ENCODE measurements around the gene AFMID. TPM values are rescaled to one million over a fixed set of nuclear protein-coding genes. Genes with fewer than 3 reads are reported as not detected.
A peak's percentile ranks its signal among the peaks of the same experiment; 100 is the strongest.

The AFMID gene
- total RNA-seq, 1 experiment from 2014 or later = 30.4 TPM

DNA sequence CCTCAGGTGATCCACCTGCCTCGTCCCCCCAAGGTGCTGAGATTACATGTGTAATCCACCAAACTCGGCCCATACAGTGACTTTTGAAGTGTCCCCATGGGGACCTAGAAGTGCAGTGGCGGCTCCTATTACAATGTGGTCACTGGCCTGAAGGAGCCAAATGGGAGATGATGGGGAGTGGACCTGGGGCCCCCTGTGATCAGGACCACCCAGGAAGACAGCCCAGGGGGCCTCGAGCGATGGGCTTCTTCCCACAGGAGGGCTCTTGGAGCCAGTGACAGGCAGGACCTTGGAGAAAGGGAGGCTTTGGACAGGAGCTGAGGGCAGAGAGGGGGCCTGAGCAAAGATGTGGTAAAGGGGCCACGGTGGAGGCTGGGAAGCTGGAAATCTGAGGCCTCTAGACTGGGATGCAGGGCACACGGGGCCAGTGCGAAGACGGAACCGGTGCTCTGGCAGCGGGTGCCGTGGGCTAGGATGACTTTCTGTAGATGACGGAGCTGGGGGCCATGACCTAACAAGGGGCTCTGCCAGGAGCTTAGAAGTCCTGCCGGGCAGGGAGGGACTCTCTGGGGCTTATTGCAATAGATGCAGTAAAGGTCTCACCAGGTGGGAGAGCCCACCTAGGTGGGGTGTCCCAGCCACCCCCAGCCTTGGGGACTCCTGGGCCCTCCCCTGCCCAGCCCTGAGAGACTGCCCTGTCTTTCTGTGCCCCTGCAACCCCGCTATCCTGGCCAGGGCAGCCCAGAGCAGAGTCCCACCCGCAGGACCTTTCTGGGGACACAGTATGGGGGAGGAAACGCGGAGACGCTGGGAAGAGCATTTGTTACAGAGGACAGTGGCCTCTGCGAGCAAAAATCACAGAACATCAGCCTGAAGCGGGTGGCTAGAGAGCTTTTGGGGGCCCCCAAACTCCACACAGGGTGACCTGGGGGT lies 43.7 kb upstream of the AFMID start:
- H4K20me1 ChIP-seq (ENCODE audit: insufficient read depth) = no peaks in the 10 kb centered on the region
- H3K4me1 ChIP-seq (replicated peaks; ENCODE audit: insufficient read depth) = peaks cover 53% of the 10 kb centered on the region
- H3K27me3 ChIP-seq (ENCODE audit: insufficient read depth, low read depth) = no peaks in the 10 kb centered on the region
- peak overlapping the region; percentile 93 for H3K27ac ChIP-seq
- H2AFZ ChIP-seq = no peak overlapping the region
- no peaks in the 10 kb centered on the region for H3K79me2 ChIP-seq (ENCODE audit: low read depth)
- no peaks in the 10 kb centered on the region for H3K9me2 ChIP-seq (ENCODE audit: insufficient read depth)
- peak overlapping the region; percentile 67 for H3K4me2 ChIP-seq
- CTCF ChIA-PET = interaction anchor here (1.4 kb wide), 1 partner anchor 59 kb away, joined by 4 read pairs; no protein-coding TSS in a partner anchor
- H3K36me3 ChIP-seq (ENCODE audit: low read depth) = no peaks in the 10 kb centered on the region
- BruUV-seq (replicated peaks) = no TSS peak
- intact Hi-C loops (cut with micrococcal nuclease; ENCODE audit: unreplicated experiment) = no loop called here
- no peaks in the 10 kb centered on the region for H3K9me3 ChIP-seq (ENCODE audit: insufficient read depth, low read depth)
- H3K4me3 ChIP-seq = no peak overlapping the region
- no peak for TF ChIP-seq CTCF (conservative IDR thresholded peaks at IDR 0.05)
- TF ChIP-seq EZH2 (IDR thresholded peaks at IDR 0.05; ENCODE audit: low read depth) = no peak
- no peak for DNase-seq
- POLR2A ChIA-PET (ENCODE audit: unreplicated experiment) = interaction anchor here (0.5 kb wide), 1 partner anchor 15 kb away, joined by 3 read pairs; no protein-coding TSS in a partner anchor
- peaks cover 50% of the 10 kb centered on the region; the same call in 1 of the 2 replicates for H3F3A ChIP-seq (ENCODE audit: insufficient read depth, low read depth)

DNA sequence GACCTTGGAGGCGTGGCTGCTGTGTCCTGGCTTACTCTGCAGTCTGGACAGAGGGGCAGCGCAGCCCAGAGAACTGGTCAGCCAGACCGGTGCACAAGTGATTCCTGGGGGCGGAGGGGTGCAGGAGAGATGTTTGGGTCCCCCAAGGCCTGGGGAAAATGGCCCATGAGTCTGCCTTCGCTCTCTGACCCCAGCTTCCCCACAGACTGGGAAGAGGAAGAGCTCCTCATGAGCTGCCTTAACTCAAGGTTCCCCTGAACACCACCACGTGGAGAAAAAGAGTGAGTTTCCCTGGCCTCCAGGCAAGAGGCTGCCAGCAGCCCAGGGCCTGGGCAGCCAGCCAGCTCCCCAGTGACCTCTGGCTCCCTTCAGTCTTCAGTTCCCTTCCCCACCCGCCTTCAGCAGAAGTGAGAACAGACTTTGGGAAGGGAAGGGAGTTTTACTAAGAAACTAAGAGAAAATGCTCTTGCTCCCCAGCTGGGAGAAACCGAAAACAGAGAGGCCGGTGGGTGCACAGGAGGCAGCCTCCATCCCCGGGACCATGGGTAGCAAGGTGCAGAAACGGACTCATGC lies 42.9 kb upstream of the AFMID start:
- ChIA-PET CTCF (interaction anchor here (1.4 to 1.8 kb wide), 2 partner anchors 30 to 59 kb away, joined by 4 to 6 read pairs; no protein-coding TSS in a partner anchor), POLR2A (ENCODE audit: unreplicated experiment) (interaction anchor here (0.5 to 0.6 kb wide), 2 partner anchors 16 to 38 kb away, joined by 3 to 4 read pairs; no protein-coding TSS in a partner anchor)
- H3K4me1 ChIP-seq (replicated peaks; ENCODE audit: insufficient read depth) = peaks cover 53% of the 10 kb centered on the region
- H3K9me2 ChIP-seq (ENCODE audit: insufficient read depth) = no peaks in the 10 kb centered on the region
- no peak for TF ChIP-seq CTCF (conservative IDR thresholded peaks at IDR 0.05)
- TF ChIP-seq EZH2 (IDR thresholded peaks at IDR 0.05; ENCODE audit: low read depth) = no peak
- intact Hi-C loops (cut with micrococcal nuclease; ENCODE audit: unreplicated experiment) = no loop called here
- H4K20me1 ChIP-seq (ENCODE audit: insufficient read depth) = no peaks in the 10 kb centered on the region
- no peak overlapping the region for H2AFZ ChIP-seq
- no peaks in the 10 kb centered on the region for H3K27me3 ChIP-seq (ENCODE audit: insufficient read depth, low read depth)
- peak; percentile 70 to 75 for DNase-seq
- H3K79me2 ChIP-seq (ENCODE audit: low read depth) = no peaks in the 10 kb centered on the region
- peaks cover 43% of the 10 kb centered on the region; the same call in 1 of the 2 replicates for H3F3A ChIP-seq (ENCODE audit: insufficient read depth, low read depth)
- no peaks in the 10 kb centered on the region for H3K36me3 ChIP-seq (ENCODE audit: low read depth)
- no peaks in the 10 kb centered on the region for H3K9me3 ChIP-seq (ENCODE audit: insufficient read depth, low read depth)
- no peak overlapping the region; the same call in 1 of the 2 replicates for H3K4me3 ChIP-seq
- peak overlapping the region; percentile 93 for H3K27ac ChIP-seq
- peak overlapping the region; percentile 67 for H3K4me2 ChIP-seq
- no TSS peak for BruUV-seq (replicated peaks)
